H1 (cell line): ENCODE results near the gene TEKTIP1. TPM values are rescaled to one million over a fixed set of nuclear protein-coding genes. Genes with fewer than 3 reads are reported as not detected.

ENCODE experiments used
- CTCF ChIA-PET: fragments of 300-600 bp; sonication (Branson Sonifier 250); formaldehyde crosslinking; loops from one replicate; lab custom pipeline; 2021; ENCODE audit not compliant: partially characterized antibody; lab: Charles Lee
- POLR2A ChIA-PET: fragments of 300-600 bp; sonication (Branson Sonifier 250); formaldehyde crosslinking; loops from one replicate; lab custom pipeline; 2021; ENCODE audit warnings: inconsistent platforms; ENCODE audit not compliant: partially characterized antibody; lab: Charles Lee
- DNase-seq, 2 experiments: peaks; one replicate each; pipeline versions ENCODE4 v3.0.0 to v3.0.0-alpha.2; 2010 to 2022; ENCODE audit warnings: low spot score in 2 of 2, low read depth in 1 of 2, mixed read lengths in 1 of 2
- FAIRE-seq: peaks from 2 replicates; lab custom pipeline; 2011; peaks lifted over from hg19 to GRCh38; lab: Jason Lieb, UNC
- H2AFZ ChIP-seq: 2 replicates; pipeline ENCODE4 v1.8.1; 2012; ENCODE audit warnings: low read length, inconsistent platforms
- H2AK5ac ChIP-seq: 2 replicates; pipeline ENCODE4 v1.6.1; 2013; ENCODE audit warnings: low read depth, low read length
- H2BK120ac ChIP-seq: replicated peaks from 2 replicates; pipeline ENCODE3; 2013; ENCODE audit warnings: low read depth, low read length, inconsistent platforms
- H2BK12ac ChIP-seq: 2 replicates; pipeline ENCODE4 v1.6.1; 2013; ENCODE audit warnings: low read depth, low read length
- H2BK15ac ChIP-seq: 2 replicates; pipeline ENCODE4 v1.6.1; 2013; ENCODE audit warnings: low read length
- H2BK20ac ChIP-seq: 2 replicates; pipeline ENCODE4 v1.6.1; 2013; ENCODE audit warnings: low read length
- H2BK5ac ChIP-seq: 2 replicates; pipeline ENCODE4 v1.6.1; 2013; ENCODE audit warnings: low read depth, low read length
- H3K14ac ChIP-seq: 2 replicates; pipeline ENCODE4 v1.6.1; 2013; ENCODE audit warnings: inconsistent platforms; ENCODE audit not compliant: insufficient read length
- H3K18ac ChIP-seq: 2 replicates; pipeline ENCODE4 v1.6.1; 2013; ENCODE audit warnings: low read length; ENCODE audit errors: extremely low read depth
- H3K23ac ChIP-seq: 2 replicates; pipeline ENCODE4 v1.6.1; 2013; ENCODE audit warnings: inconsistent platforms; ENCODE audit not compliant: insufficient read length
- H3K23me2 ChIP-seq: 2 replicates; pipeline ENCODE4 v1.6.1; 2013; ENCODE audit warnings: low read depth, low read length
- H3K27ac ChIP-seq: 2 replicates; pipeline ENCODE4 v1.6.1; 2011; ENCODE audit warnings: low read depth, low read length, inconsistent platforms
- H3K27me3 ChIP-seq, 4 experiments: replicated peaks in 1 of 4; 1 replicate in 1 of 4; 2 replicates in 3 of 4; pipeline versions ENCODE4 v1.6.1 to v1.8.1; 2011 to 2013; ENCODE audit warnings: low read length in 3 of 4, mild to moderate bottlenecking in 3 of 4, inconsistent platforms in 2 of 4, mixed read lengths in 2 of 4, moderate library complexity in 1 of 4; ENCODE audit not compliant: control insufficient read depth in 3 of 4, insufficient read depth in 3 of 4; ENCODE audit errors: extremely low read depth in 1 of 4
- H3K36me3 ChIP-seq, 4 experiments: 2 replicates each; pipeline versions ENCODE4 v1.6.1 to v1.8.1; 2011 to 2013; ENCODE audit warnings: mild to moderate bottlenecking in 4 of 4, low read length in 3 of 4, moderate library complexity in 2 of 4, control low read depth in 1 of 4, inconsistent platforms in 1 of 4; ENCODE audit not compliant: insufficient read depth in 4 of 4, control insufficient read depth in 2 of 4
- H3K4ac ChIP-seq: replicated peaks from 2 replicates; pipeline ENCODE3; 2013; ENCODE audit warnings: low read length, low read depth, mixed read lengths, inconsistent platforms; ENCODE audit not compliant: insufficient read length
- H3K4me1 ChIP-seq, 4 experiments: replicated peaks in 1 of 4; 1 replicate in 1 of 4; 2 replicates in 3 of 4; pipeline versions ENCODE4 v1.6.1 to v1.8.1; 2011 to 2013; ENCODE audit warnings: low read length in 3 of 4, inconsistent platforms in 2 of 4, mixed read lengths in 1 of 4; ENCODE audit not compliant: insufficient read depth in 4 of 4, control insufficient read depth in 3 of 4
- H3K4me2 ChIP-seq, 2 experiments: 2 replicates each; pipeline versions ENCODE4 v1.6.1 to v1.8.1; 2011 to 2013; ENCODE audit warnings: low read depth in 2 of 2, low read length in 2 of 2, control low read depth in 1 of 2, inconsistent platforms in 1 of 2, mild to moderate bottlenecking in 1 of 2; ENCODE audit not compliant: insufficient read depth in 1 of 2
- H3K4me3 ChIP-seq, 4 experiments: fragments of 200-600, 300-600 bp in 1 of 4; sonication (generic), shearing (Covaris generic), sonication (Bioruptor Twin) in 1 of 4; 2 replicates each; pipeline versions ENCODE4 v1.5.1 to v1.8.1; 2011 to 2016; ENCODE audit warnings: low read length in 4 of 4, low read depth in 3 of 4, control low read depth in 2 of 4, inconsistent platforms in 2 of 4, mild to moderate bottlenecking in 2 of 4, mixed read lengths in 1 of 4, moderate library complexity in 1 of 4; ENCODE audit not compliant: insufficient read depth in 2 of 4; ENCODE audit errors: extremely low read depth in 1 of 4
- H3K56ac ChIP-seq: replicated peaks from 2 replicates; pipeline ENCODE3; 2013; ENCODE audit warnings: low read depth, mild to moderate bottlenecking, mixed read lengths, low read length, inconsistent platforms; ENCODE audit not compliant: insufficient read length
- H3K79me1 ChIP-seq: 2 replicates; pipeline ENCODE4 v1.6.1; 2013; ENCODE audit warnings: low read depth, low read length, control low read depth
- H3K79me2 ChIP-seq, 2 experiments: 2 replicates each; pipeline versions ENCODE4 v1.6.1 to v1.8.1; 2012 to 2013; ENCODE audit warnings: low read length in 2 of 2, mild to moderate bottlenecking in 2 of 2, inconsistent platforms in 1 of 2; ENCODE audit not compliant: insufficient read depth in 2 of 2, control insufficient read depth in 1 of 2
- H3K9ac ChIP-seq, 4 experiments: replicated peaks in 1 of 4; 1 replicate in 1 of 4; 2 replicates in 3 of 4; pipeline versions ENCODE4 v1.6.1 to v1.8.1; 2011 to 2013; ENCODE audit warnings: low read depth in 3 of 4, low read length in 3 of 4, control low read depth in 2 of 4, mild to moderate bottlenecking in 2 of 4, moderate library complexity in 2 of 4, inconsistent platforms in 1 of 4; ENCODE audit errors: extremely low read depth in 1 of 4
- H3K9me3 ChIP-seq, 2 experiments: 2 replicates each; pipeline versions ENCODE4 v1.6.1 to v1.8.1; 2012 to 2013; ENCODE audit warnings: mild to moderate bottlenecking in 2 of 2, moderate library complexity in 2 of 2, control low read depth in 1 of 2, inconsistent platforms in 1 of 2, low read depth in 1 of 2, low read length in 1 of 2, mixed read lengths in 1 of 2; ENCODE audit not compliant: insufficient read depth in 2 of 2
- H4K20me1 ChIP-seq, 2 experiments: replicated peaks in 1 of 2; 2 replicates each; pipeline versions ENCODE3 to v1.8.1; 2011 to 2013; ENCODE audit warnings: inconsistent platforms in 2 of 2, low read length in 2 of 2, mild to moderate bottlenecking in 1 of 2; ENCODE audit not compliant: insufficient read depth in 2 of 2, control insufficient read depth in 1 of 2
- H4K5ac ChIP-seq: 2 replicates; pipeline ENCODE4 v1.6.1; 2013; ENCODE audit warnings: low read length, low read depth, mixed read lengths, inconsistent platforms; ENCODE audit not compliant: insufficient read length
- H4K8ac ChIP-seq: 2 replicates; pipeline ENCODE4 v1.8.0; 2013; ENCODE audit warnings: mild to moderate bottlenecking, moderate library complexity, low read length, inconsistent platforms; ENCODE audit not compliant: insufficient read depth; ENCODE audit errors: extremely low read depth
- H4K91ac ChIP-seq: replicated peaks from 2 replicates; pipeline ENCODE3; 2013; ENCODE audit warnings: low read length, mixed read lengths, inconsistent platforms; ENCODE audit not compliant: insufficient read length
- BRCA1 ChIP-seq: IDR thresholded peaks from 2 replicates; pipeline ENCODE4 v1.6.1; 2012; ENCODE audit warnings: low read depth, low read length, improper control_type of control experiment
- CTBP2 ChIP-seq: IDR thresholded peaks from 2 replicates; pipeline ENCODE4 v1.7.0; 2011; ENCODE audit warnings: borderline replicate concordance, mild to moderate bottlenecking, moderate library complexity, mixed read lengths, low read length; ENCODE audit not compliant: insufficient read depth, insufficient read length
- EGR1 ChIP-seq: IDR thresholded peaks from 2 replicates; pipeline ENCODE4 v1.6.1; 2011; ENCODE audit warnings: low read depth, low read length, borderline replicate concordance
- JUN ChIP-seq: IDR thresholded peaks from 2 replicates; pipeline ENCODE4 v1.6.1; 2011; ENCODE audit warnings: low read depth, mild to moderate bottlenecking, improper control_type of control experiment, low read length
- PHF8 ChIP-seq: fragments of 200-600 bp; sonication (generic); conservative IDR thresholded peaks from 2 replicates; pipeline ENCODE4 v1.7.1; 2012; ENCODE audit warnings: low read depth, mild to moderate bottlenecking, inconsistent platforms, low read length, moderate library complexity
- POLR2A ChIP-seq, 2 experiments: IDR thresholded peaks; 1 replicate in 1 of 2; 2 replicates in 1 of 2; pipeline ENCODE4 v1.6.1; 2011; ENCODE audit warnings: low read depth in 2 of 2, low read length in 2 of 2, mild to moderate bottlenecking in 2 of 2; ENCODE audit errors: control extremely low read depth in 1 of 2
- TEAD4 ChIP-seq: IDR thresholded peaks from 2 replicates; pipeline ENCODE4 v1.6.1; 2012; ENCODE audit warnings: low read depth, low read length, inconsistent platforms, mixed read lengths
- YY1 ChIP-seq: IDR thresholded peaks from 2 replicates; pipeline ENCODE4 v1.6.1; 2011; ENCODE audit warnings: low read depth, mild to moderate bottlenecking, low read length
- WGBS, 2 experiments: shearing (Covaris generic) in 1 of 2; methylation state at CpG; one replicate each; pipeline versions ENCODE4 v1.1.6 to v1.1.7; 2013 to 2015; ENCODE audit warnings: low lambda C conversion rate in 2 of 2, mixed read lengths in 2 of 2, inconsistent platforms in 1 of 2, low coverage in 1 of 2, missing lambda C conversion rate in 1 of 2; ENCODE audit not compliant: insufficient replicate concordance in 2 of 2, insufficient coverage in 1 of 2, insufficient read length in 1 of 2; ENCODE audit errors: extremely low coverage in 1 of 2, missing lambda C conversion rate in 1 of 2; 5-methylcytosine and 5-hydroxymethylcytosine counted together
- polyA plus RNA-seq, 7 experiments: library from polyadenylated mRNA; depleted of rRNA in 3 of 7; stranded (reverse) in 5 of 7; unstranded in 2 of 7; fragments of >200 nt in 5 of 7; fragments of 200-250 nt in 2 of 7; gene quantifications; 1 replicate in 5 of 7; 2 replicates in 1 of 7; 4 replicates in 1 of 7; pipeline versions ENCODE4 v1.2.1 to v1.2.3, GENCODE V29; 2011 to 2013; ENCODE audit warnings: missing spikeins in 2 of 7, mixed read lengths in 2 of 7
- total RNA-seq: library from RNA; stranded (reverse); fragmentation: NEBNext Ultra II Directional; extraction: Animal tissue kit (Norgen Biotek cat#: 25700); gene quantifications from 2 replicates; pipeline ENCODE4 v1.2.1, GENCODE V29; 2021
- TF ChIP-seq, protein P1 (sequence below), 3 experiments: IDR thresholded peaks; 1 replicate in 2 of 3; 2 replicates in 1 of 3; pipeline versions ENCODE4 v1.5.1 to v1.6.1; 2011; ENCODE audit warnings: low read length in 3 of 3, mild to moderate bottlenecking in 3 of 3, inconsistent platforms in 2 of 3, low read depth in 1 of 3, moderate library complexity in 1 of 3; ENCODE audit not compliant: insufficient read depth in 1 of 3; ENCODE audit errors: control extremely low read depth in 1 of 3

TEKTIP1 gene
- total and polyA plus RNA-seq, 2 of the 8 experiments (the other 6 are each of a cell fraction or from before 2014, with no cell fraction given) = 1.1 TPM; not detected in 1

DNA sequence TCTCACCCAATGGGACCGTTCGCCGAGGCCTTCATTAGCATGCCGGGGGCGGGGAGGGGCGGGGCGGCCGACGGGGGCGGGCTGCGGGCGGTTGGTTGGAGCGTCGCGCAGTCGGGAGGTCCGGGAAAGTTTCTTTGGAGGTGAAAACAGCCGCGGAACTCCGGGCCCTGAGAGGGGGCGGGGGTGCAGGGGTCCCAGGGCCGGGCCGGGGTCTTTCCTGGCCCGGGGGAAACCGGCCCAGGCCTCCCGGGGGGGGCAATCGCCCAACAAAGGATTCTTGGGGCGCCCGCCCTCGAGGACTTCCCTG lies 33.8 kb downstream of the TEKTIP1 start, which contains the start of gene HMG20B:
HMG20B (plus strand) TSS at position 90 of the 307 bp plus-strand sequence. CDS start 366 bp downstream, outside the sequence.
- 3% methylated on average over 7 of the region's 30 CpGs; no CpG with 5 or more reads in 1 of the 2 experiments for WGBS, 2 experiments
- peak within 1 kb of the TSS; percentile 32 for H3K18ac ChIP-seq
- peak within 1 kb of the TSS; percentile 24 for H2BK5ac ChIP-seq
- H2BK20ac ChIP-seq = no peak within 1 kb of the TSS
- peak within 1 kb of the TSS; percentile 66 to 97 (median 82) for H3K4me3 ChIP-seq
- peaks cover 3 to 13% (median 12%) of the 10 kb centered on the region in 4 experiments; a peak in 6 of 7 replicates for H3K4me1 ChIP-seq
- ChIA-PET CTCF (no interaction called here), POLR2A (interaction anchor here (1.4 to 2.2 kb wide), 2 partner anchors 16 to 28 kb away, joined by 3 to 5 read pairs; partner anchors contain the start of gene MFSD12)
- H3K27ac ChIP-seq = peak within 1 kb of the TSS; percentile 51; the same call in 1 of the 2 replicates
- no peak within 1 kb of the TSS for H4K91ac ChIP-seq
- no peak within 1 kb of the TSS for H2BK120ac ChIP-seq
- no peak within 1 kb of the TSS for H3K23ac ChIP-seq
- H3K79me1 ChIP-seq = no peaks in the 10 kb centered on the region
- no peaks in the 10 kb centered on the region for H3K27me3 ChIP-seq
- H3K14ac ChIP-seq = no peak within 1 kb of the TSS
- no peaks in the 10 kb centered on the region for H3K9me3 ChIP-seq
- H3K36me3 ChIP-seq = no peaks in the 10 kb centered on the region
- H2BK15ac ChIP-seq = no peak within 1 kb of the TSS
- peaks cover 3 to 8% of the 10 kb centered on the region in 2 experiments for H4K20me1 ChIP-seq
- no peak for DNase-seq
- no peak within 1 kb of the TSS for H3K56ac ChIP-seq
- peak within 1 kb of the TSS in 3 of 4 experiments; percentile 42 to 60 (median 56); a peak in 5 of 7 replicates for H3K9ac ChIP-seq
- no peak within 1 kb of the TSS for H2AFZ ChIP-seq
- H2BK12ac ChIP-seq = no peak within 1 kb of the TSS
- H2AK5ac ChIP-seq = no peak within 1 kb of the TSS
- H4K5ac ChIP-seq = no peak within 1 kb of the TSS
- peaks cover 21% of the 10 kb centered on the region; the same call in 1 of the 2 replicates for H3K23me2 ChIP-seq
- TF ChIP-seq BRCA1 (no peak), CTBP2 (no peak), POLR2A (IDR thresholded peaks at IDR 0.05; ENCODE audit: control extremely low read depth in 1 of 2, low read depth in 2 of 2, low read length in 2 of 2) (0 out of 3 replicates have a peak, but pooled peaks of 1 of the 2 experiments have one; percentile 17), TEAD4 (0 out of 2 replicates have a peak, but pooled peaks have one; percentile 1), PHF8 (peak; percentile 22; the same call in 1 of the 2 replicates), YY1 (no peak), EGR1 (no peak), JUN (no peak)
- TF ChIP-seq, protein P1, sequence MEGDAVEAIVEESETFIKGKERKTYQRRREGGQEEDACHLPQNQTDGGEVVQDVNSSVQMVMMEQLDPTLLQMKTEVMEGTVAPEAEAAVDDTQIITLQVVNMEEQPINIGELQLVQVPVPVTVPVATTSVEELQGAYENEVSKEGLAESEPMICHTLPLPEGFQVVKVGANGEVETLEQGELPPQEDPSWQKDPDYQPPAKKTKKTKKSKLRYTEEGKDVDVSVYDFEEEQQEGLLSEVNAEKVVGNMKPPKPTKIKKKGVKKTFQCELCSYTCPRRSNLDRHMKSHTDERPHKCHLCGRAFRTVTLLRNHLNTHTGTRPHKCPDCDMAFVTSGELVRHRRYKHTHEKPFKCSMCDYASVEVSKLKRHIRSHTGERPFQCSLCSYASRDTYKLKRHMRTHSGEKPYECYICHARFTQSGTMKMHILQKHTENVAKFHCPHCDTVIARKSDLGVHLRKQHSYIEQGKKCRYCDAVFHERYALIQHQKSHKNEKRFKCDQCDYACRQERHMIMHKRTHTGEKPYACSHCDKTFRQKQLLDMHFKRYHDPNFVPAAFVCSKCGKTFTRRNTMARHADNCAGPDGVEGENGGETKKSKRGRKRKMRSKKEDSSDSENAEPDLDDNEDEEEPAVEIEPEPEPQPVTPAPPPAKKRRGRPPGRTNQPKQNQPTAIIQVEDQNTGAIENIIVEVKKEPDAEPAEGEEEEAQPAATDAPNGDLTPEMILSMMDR (IDR thresholded peaks at IDR 0.05; ENCODE audit: control extremely low read depth in 1 of 3, insufficient read depth in 1 of 3, low read depth in 1 of 3, low read length in 3 of 3) = no peak
- TF ChIP-seq, all 59 proteins: peak for 3
- Histone ChIP-seq H3K4me2 (peak within 1 kb of the TSS; percentile 70 to 77), H3K79me2 (no peaks in the 10 kb centered on the region), H4K8ac (no peak within 1 kb of the TSS; the same call in 1 of the 2 replicates), H3K4ac (peak within 1 kb of the TSS; percentile 69)
- no peak for FAIRE-seq
